GM19351 (cell line): ENCODE data around the gene ITGA2.
A peak's percentile ranks its signal among the peaks of the same experiment; 100 is the strongest.

ENCODE experiments used
- ATAC-seq: cut with Tn5 transposase; IDR thresholded peaks from one replicate; pipeline ENCODE4 v1.9.1; 2021; ENCODE audit warnings: mild to moderate bottlenecking, moderate library complexity; ENCODE audit not compliant: unreplicated experiment

The ITGA2 gene

GRCh38 chr5:53053364-53053763 lies 64.2 kb downstream of the ITGA2 start:
- no peak for ATAC-seq

GRCh38 chr5:53055365-53055764 lies 66.2 kb downstream of the ITGA2 start:
- no peak for ATAC-seq

- no peak for ATAC-seq
Measured at GRCh38 chr5:53059281-53059680, 70.1 kb downstream of the ITGA2 start.

GRCh38 chr5:53063176-53063575 lies 74.0 kb downstream of the ITGA2 start:
- no peak for ATAC-seq

GRCh38 chr5:53063791-53064190 lies 74.6 kb downstream of the ITGA2 start:
- ATAC-seq, result no peak

GRCh38 chr5:53066088-53066487 lies 76.9 kb downstream of the ITGA2 start:
- no peak for ATAC-seq

GRCh38 chr5:53067641-53068040 lies 78.5 kb downstream of the ITGA2 start:
- no peak for ATAC-seq

- ATAC-seq, result no peak
Measured at GRCh38 chr5:53068291-53068836, 79.2 kb downstream of the ITGA2 start.

- no peak for ATAC-seq
Measured at GRCh38 chr5:53069626-53070025, 80.5 kb downstream of the ITGA2 start.

- no peak for ATAC-seq
Measured at GRCh38 chr5:53071298-53071697, 82.1 kb downstream of the ITGA2 start.

GRCh38 chr5:53071738-53072137 lies 82.6 kb downstream of the ITGA2 start:
- ATAC-seq, result no peak

GRCh38 chr5:53073348-53073747 lies 84.2 kb downstream of the ITGA2 start:
- ATAC-seq, result no peak

GRCh38 chr5:53076014-53076583 lies 86.9 kb downstream of the ITGA2 start:
- no peak for ATAC-seq

- ATAC-seq, result no peak
Measured at GRCh38 chr5:53080271-53080670, 91.1 kb downstream of the ITGA2 start.

GRCh38 chr5:53083927-53084326 lies 94.8 kb downstream of the ITGA2 start:
- ATAC-seq, result no peak

- ATAC-seq, result no peak
Measured at GRCh38 chr5:53084546-53085255, 95.5 kb downstream of the ITGA2 start.

GRCh38 chr5:53087171-53087570 lies 98.0 kb downstream of the ITGA2 start:
- ATAC-seq, result no peak

GRCh38 chr5:53087621-53088121 lies 98.5 kb downstream of the ITGA2 start:
- no peak for ATAC-seq

- peak; percentile 91 for ATAC-seq
Measured at GRCh38 chr5:53089481-53089991, 100.4 kb downstream of the ITGA2 start.

GRCh38 chr5:53090229-53090628 lies 101.1 kb downstream of the ITGA2 start:
- no peak for ATAC-seq

GRCh38 chr5:53091289-53091688 lies 102.1 kb downstream of the ITGA2 start:
- no peak for ATAC-seq

- no peak for ATAC-seq
Measured at GRCh38 chr5:53092242-53092641, 103.1 kb downstream of the ITGA2 start.
